ENCODE results near the gene EPAS1. TPM values are rescaled to one million over a fixed set of nuclear protein-coding genes. Genes with fewer than 3 reads are reported as not detected.

The EPAS1 gene
- total and polyA plus RNA-seq, 2 of the 13 experiments (the other 11 are each of a cell fraction or from before 2014, with no cell fraction given): 47.1 to 182 TPM

DNA sequence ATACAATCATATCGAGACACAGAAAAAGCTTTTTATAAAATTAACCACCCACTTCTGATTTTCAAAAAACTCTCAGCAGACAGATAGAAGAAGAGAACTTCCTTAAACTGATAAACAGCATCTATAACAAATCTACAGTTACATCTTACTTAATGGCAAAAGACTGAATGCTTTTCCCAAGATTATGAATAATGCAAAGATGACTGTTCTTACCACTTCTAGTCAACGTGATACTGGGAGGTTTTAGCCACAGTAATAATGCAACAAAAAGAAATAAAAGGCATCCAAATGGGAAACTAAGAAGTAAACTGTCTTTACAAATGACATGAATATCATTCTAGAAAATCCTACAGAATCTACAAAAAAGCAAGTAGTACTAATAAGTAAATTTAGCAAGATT is 124.2 kb downstream of the EPAS1 start:
- H3K9me3 ChIP-seq (ENCODE audit: low read length): peaks cover 16% of the 10 kb centered on the region
- H3K27me3 ChIP-seq (ENCODE audit: control insufficient read depth in 1 of 2, insufficient read depth in 2 of 2, low read length in 2 of 2): no peaks in the 10 kb centered on the region
- in situ Hi-C loops (cut with HindIII; ENCODE audit: extremely low pct_ligation_motif_present, low pct_unique_long_range_greater_than_20kb): no loop called here
- intact Hi-C loops (cut with micrococcal nuclease; ENCODE audit: unreplicated experiment): no loop called here
- ChIA-PET POLR2A (no interaction called here), CTCF (ENCODE audit: low intra/inter-chr PET ratio, low total read pairs) (no interaction called here)
- peaks cover 4% of the 10 kb centered on the region for H3K79me2 ChIP-seq (ENCODE audit: insufficient read depth, low read length)
- H4K20me1 ChIP-seq (ENCODE audit: insufficient read depth, low read length): no peaks in the 10 kb centered on the region
- ATAC-seq (no peak), FAIRE-seq (no peak), DNase-seq (ENCODE audit: low spot score) (no peak)
- peaks cover 16% of the 10 kb centered on the region for H3K4me1 ChIP-seq (ENCODE audit: insufficient read depth, low read length)
- no peak overlapping the region for H3K27ac ChIP-seq (ENCODE audit: extremely low read length, insufficient read depth, low read length)
- H3K4me3 ChIP-seq (replicated peaks in 1 of 3; ENCODE audit: insufficient read depth in 1 of 3, low read depth in 2 of 3, low read length in 3 of 3): no peak overlapping the region
- TF ChIP-seq MBD4 (IDR thresholded peaks at IDR 0.05; ENCODE audit: borderline replicate concordance, low read length) (no peak), MEIS1 (CRISPR knock-in tag; IDR thresholded peaks at IDR 0.05; ENCODE audit: borderline replicate concordance) (no peak)
- no peak overlapping the region for H2AFZ ChIP-seq (ENCODE audit: low read length)
- BruUV-seq (replicated peaks): no TSS peak
- no peak overlapping the region for H3K4me2 ChIP-seq (ENCODE audit: low read depth, low read length)
- H3K9ac ChIP-seq (ENCODE audit: insufficient read depth, low read depth, low read length): no peak overlapping the region
- WGBS (ENCODE audit: low lambda C conversion rate): 22% methylated on average over 2 of the region's 2 CpGs
- H3K36me3 ChIP-seq (replicated peaks in 1 of 2; ENCODE audit: control insufficient read depth in 1 of 2, insufficient read depth in 2 of 2, low read length in 2 of 2): no peaks in the 10 kb centered on the region

GRCh38 chr2:46422717-46423394 is 125.6 kb downstream of the EPAS1 start:
- Histone ChIP-seq H3K4me1 (ENCODE audit: insufficient read depth, low read length) (peaks cover 1% of the 10 kb centered on the region), H4K20me1 (ENCODE audit: insufficient read depth, low read length) (no peaks in the 10 kb centered on the region), H3K4me3 (replicated peaks in 1 of 3; ENCODE audit: insufficient read depth in 1 of 3, low read depth in 2 of 3, low read length in 3 of 3) (no peak overlapping the region), H3K9me3 (ENCODE audit: low read length) (peaks cover 12% of the 10 kb centered on the region), H3K79me2 (ENCODE audit: insufficient read depth, low read length) (no peaks in the 10 kb centered on the region), H3K27me3 (ENCODE audit: control insufficient read depth in 1 of 2, insufficient read depth in 2 of 2, low read length in 2 of 2) (no peaks in the 10 kb centered on the region), H3K4me2 (ENCODE audit: low read depth, low read length) (no peak overlapping the region), H2AFZ (ENCODE audit: low read length) (no peak overlapping the region), H3K36me3 (replicated peaks in 1 of 2; ENCODE audit: control insufficient read depth in 1 of 2, insufficient read depth in 2 of 2, low read length in 2 of 2) (no peaks in the 10 kb centered on the region), H3K9ac (ENCODE audit: insufficient read depth, low read depth, low read length) (no peak overlapping the region), H3K27ac (ENCODE audit: extremely low read length, insufficient read depth, low read length) (no peak overlapping the region)
- WGBS (ENCODE audit: low lambda C conversion rate): 63% methylated on average over 1 of the region's 1 CpG
- ChIA-PET CTCF (ENCODE audit: low intra/inter-chr PET ratio, low total read pairs) (no interaction called here), POLR2A (no interaction called here)
- TF ChIP-seq ZKSCAN8 (CRISPR knock-in tag; IDR thresholded peaks at IDR 0.05; ENCODE audit: borderline replicate concordance) (no peak), SIN3A (IDR thresholded peaks at IDR 0.05; ENCODE audit: borderline replicate concordance, low read depth, low read length) (no peak), ZNF451 (CRISPR knock-in tag; IDR thresholded peaks at IDR 0.05) (no peak), CEBPB (IDR thresholded peaks at IDR 0.05; ENCODE audit: borderline replicate concordance, low read depth, low read length) (peak; percentile 57; the same call in 1 of the 2 replicates)
- TF ChIP-seq, protein P1, sequence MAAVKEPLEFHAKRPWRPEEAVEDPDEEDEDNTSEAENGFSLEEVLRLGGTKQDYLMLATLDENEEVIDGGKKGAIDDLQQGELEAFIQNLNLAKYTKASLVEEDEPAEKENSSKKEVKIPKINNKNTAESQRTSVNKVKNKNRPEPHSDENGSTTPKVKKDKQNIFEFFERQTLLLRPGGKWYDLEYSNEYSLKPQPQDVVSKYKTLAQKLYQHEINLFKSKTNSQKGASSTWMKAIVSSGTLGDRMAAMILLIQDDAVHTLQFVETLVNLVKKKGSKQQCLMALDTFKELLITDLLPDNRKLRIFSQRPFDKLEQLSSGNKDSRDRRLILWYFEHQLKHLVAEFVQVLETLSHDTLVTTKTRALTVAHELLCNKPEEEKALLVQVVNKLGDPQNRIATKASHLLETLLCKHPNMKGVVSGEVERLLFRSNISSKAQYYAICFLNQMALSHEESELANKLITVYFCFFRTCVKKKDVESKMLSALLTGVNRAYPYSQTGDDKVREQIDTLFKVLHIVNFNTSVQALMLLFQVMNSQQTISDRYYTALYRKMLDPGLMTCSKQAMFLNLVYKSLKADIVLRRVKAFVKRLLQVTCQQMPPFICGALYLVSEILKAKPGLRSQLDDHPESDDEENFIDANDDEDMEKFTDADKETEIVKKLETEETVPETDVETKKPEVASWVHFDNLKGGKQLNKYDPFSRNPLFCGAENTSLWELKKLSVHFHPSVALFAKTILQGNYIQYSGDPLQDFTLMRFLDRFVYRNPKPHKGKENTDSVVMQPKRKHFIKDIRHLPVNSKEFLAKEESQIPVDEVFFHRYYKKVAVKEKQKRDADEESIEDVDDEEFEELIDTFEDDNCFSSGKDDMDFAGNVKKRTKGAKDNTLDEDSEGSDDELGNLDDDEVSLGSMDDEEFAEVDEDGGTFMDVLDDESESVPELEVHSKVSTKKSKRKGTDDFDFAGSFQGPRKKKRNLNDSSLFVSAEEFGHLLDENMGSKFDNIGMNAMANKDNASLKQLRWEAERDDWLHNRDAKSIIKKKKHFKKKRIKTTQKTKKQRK (IDR thresholded peaks at IDR 0.05; ENCODE audit: low read length): no peak
- no TSS peak for BruUV-seq (replicated peaks)
- intact Hi-C loops (cut with micrococcal nuclease; ENCODE audit: unreplicated experiment): no loop called here
- DNase-seq (ENCODE audit: low spot score): no peak
- FAIRE-seq: no peak
- in situ Hi-C loops (cut with HindIII; ENCODE audit: extremely low pct_ligation_motif_present, low pct_unique_long_range_greater_than_20kb): no loop called here
- no peak for ATAC-seq
